ENCODE results near the gene ABRACL.
"Not testable (repeated sequence)": the region's sequence is repeated elsewhere in the genome, so short reads cannot be mapped to it uniquely, and the experiment has no call there.

Gene ABRACL

DNA sequence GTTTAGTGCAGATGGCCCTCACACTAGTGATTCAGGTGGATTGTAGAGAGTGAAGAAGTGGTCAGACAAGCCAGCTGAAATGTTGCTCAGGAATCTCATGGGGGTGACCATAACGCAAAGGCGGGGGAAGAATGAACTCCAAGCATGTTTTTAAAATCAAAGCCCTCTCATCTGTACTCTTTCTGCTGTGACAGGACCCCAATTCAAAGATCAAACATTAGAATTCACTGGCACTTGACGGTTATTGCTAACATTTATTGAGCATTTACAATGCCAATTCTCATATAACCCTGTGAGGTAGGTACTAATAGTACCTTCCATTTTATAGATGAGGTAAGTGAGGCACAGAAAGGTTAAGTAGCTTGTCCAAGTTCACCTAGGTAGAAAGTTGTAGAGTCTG, 15.7 kb downstream of the ABRACL start:
- H3K9me2 ChIP-seq (replicated peaks; ENCODE audit: insufficient read depth, low read length): no peaks in the 10 kb centered on the region
- no peaks in the 10 kb centered on the region for H3K27me3 ChIP-seq (replicated peaks; ENCODE audit: insufficient read depth, low read length)
- H3F3A ChIP-seq (ENCODE audit: insufficient read depth, low read length): no peaks in the 10 kb centered on the region
- TF ChIP-seq EZH2phosphoT487 (IDR thresholded peaks at IDR 0.05; ENCODE audit: low read length) (no peak), CTCF (IDR thresholded peaks at IDR 0.05; ENCODE audit: low read length) (no peak), EZH2 (optimal IDR thresholded peaks at IDR 0.05; ENCODE audit: low read depth, low read length) (no peak)
- H4K20me1 ChIP-seq (ENCODE audit: insufficient read depth, low read length): no peaks in the 10 kb centered on the region
- no peak overlapping the region for H3K4me3 ChIP-seq (ENCODE audit: low read length)
- no peaks in the 10 kb centered on the region for H3K36me3 ChIP-seq (replicated peaks; ENCODE audit: insufficient read depth, low read length)
- H3K79me2 ChIP-seq (ENCODE audit: low read length): no peaks in the 10 kb centered on the region
- no peak overlapping the region for H2AFZ ChIP-seq (ENCODE audit: low read length)
- H3K4me2 ChIP-seq (ENCODE audit: low read depth, low read length): no peak overlapping the region
- DNase-seq: no peak
- no peak overlapping the region for H3K9ac ChIP-seq (ENCODE audit: low read length)
- H3K9me3 ChIP-seq (replicated peaks; ENCODE audit: insufficient read depth, low read length): no peaks in the 10 kb centered on the region
- no peak overlapping the region for H3K27ac ChIP-seq (ENCODE audit: low read length)
- no peaks in the 10 kb centered on the region for H3K4me1 ChIP-seq (ENCODE audit: low read length)

- DNase-seq: no peak
- TF ChIP-seq CTCF (IDR thresholded peaks at IDR 0.05; ENCODE audit: low read length): no peak
- TF ChIP-seq EZH2 (optimal IDR thresholded peaks at IDR 0.05; ENCODE audit: low read depth, low read length): no peak
- TF ChIP-seq EZH2phosphoT487 (IDR thresholded peaks at IDR 0.05; ENCODE audit: low read length): no peak
- H3K4me2 ChIP-seq (ENCODE audit: low read depth, low read length): no peak overlapping the region
- no peaks in the 10 kb centered on the region for H3K9me3 ChIP-seq (replicated peaks; ENCODE audit: insufficient read depth, low read length)
- no peaks in the 10 kb centered on the region for H3F3A ChIP-seq (ENCODE audit: insufficient read depth, low read length)
- no peaks in the 10 kb centered on the region for H3K79me2 ChIP-seq (ENCODE audit: low read length)
- H2AFZ ChIP-seq (ENCODE audit: low read length): no peak overlapping the region
- H3K4me1 ChIP-seq (ENCODE audit: low read length): no peaks in the 10 kb centered on the region
- H3K27ac ChIP-seq (ENCODE audit: low read length): no peak overlapping the region
- H3K9ac ChIP-seq (ENCODE audit: low read length): no peak overlapping the region
- H4K20me1 ChIP-seq (ENCODE audit: insufficient read depth, low read length): no peaks in the 10 kb centered on the region
- no peaks in the 10 kb centered on the region for H3K36me3 ChIP-seq (replicated peaks; ENCODE audit: insufficient read depth, low read length)
- no peaks in the 10 kb centered on the region for H3K9me2 ChIP-seq (replicated peaks; ENCODE audit: insufficient read depth, low read length)
- no peak overlapping the region for H3K4me3 ChIP-seq (ENCODE audit: low read length)
- no peaks in the 10 kb centered on the region for H3K27me3 ChIP-seq (replicated peaks; ENCODE audit: insufficient read depth, low read length)
These were observed 19.1 kb downstream of the ABRACL start for GRCh38 chr6:139047677-139048076.

GRCh38 chr6:139048912-139049311, 20.4 kb downstream of the ABRACL start:
- not testable (repeated sequence) for H3K9me2 ChIP-seq (replicated peaks; ENCODE audit: insufficient read depth, low read length); H3K27me3 ChIP-seq (replicated peaks; ENCODE audit: insufficient read depth, low read length); H3K4me1 ChIP-seq (ENCODE audit: low read length); H3K9me3 ChIP-seq (replicated peaks; ENCODE audit: insufficient read depth, low read length); H3K79me2 ChIP-seq (ENCODE audit: low read length); H3F3A ChIP-seq (ENCODE audit: insufficient read depth, low read length); H3K27ac ChIP-seq (ENCODE audit: low read length); H3K36me3 ChIP-seq (replicated peaks; ENCODE audit: insufficient read depth, low read length); DNase-seq; H4K20me1 ChIP-seq (ENCODE audit: insufficient read depth, low read length); H3K4me2 ChIP-seq (ENCODE audit: low read depth, low read length); H2AFZ ChIP-seq (ENCODE audit: low read length); H3K4me3 ChIP-seq (ENCODE audit: low read length); H3K9ac ChIP-seq (ENCODE audit: low read length)

DNA sequence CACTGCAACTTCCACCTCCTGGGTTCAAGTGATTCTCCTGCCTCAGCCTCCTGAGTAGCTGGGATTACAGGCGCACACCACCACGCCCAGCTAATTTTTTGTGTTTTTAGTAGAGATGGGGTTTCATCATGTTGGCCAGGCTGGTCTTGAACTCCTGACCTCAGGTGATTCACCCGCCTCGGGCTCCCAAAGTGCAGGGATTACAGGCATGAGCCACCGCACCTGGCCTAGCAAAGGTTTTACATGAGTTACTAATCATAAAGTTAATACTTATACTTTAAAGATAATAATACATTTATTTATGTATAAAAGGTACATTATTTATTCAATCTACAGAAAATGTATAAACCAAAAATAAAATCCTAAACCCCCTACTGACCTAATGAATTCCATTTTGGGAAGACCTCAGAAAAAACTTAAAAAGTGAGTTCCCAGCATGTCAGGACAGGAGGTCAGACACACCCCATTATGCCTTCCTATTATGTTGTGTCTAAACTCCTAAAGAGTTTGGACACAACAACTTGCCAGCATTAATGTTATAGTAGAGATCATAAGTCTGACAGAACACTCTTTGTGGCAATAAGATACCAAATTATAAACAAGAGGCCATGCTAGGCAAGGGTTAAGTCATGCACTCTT, 21.7 kb downstream of the ABRACL start:
- H3K27ac ChIP-seq (ENCODE audit: low read length); H3K27me3 ChIP-seq (replicated peaks; ENCODE audit: insufficient read depth, low read length); H3F3A ChIP-seq (ENCODE audit: insufficient read depth, low read length); H3K9me3 ChIP-seq (replicated peaks; ENCODE audit: insufficient read depth, low read length); H3K4me3 ChIP-seq (ENCODE audit: low read length); H3K4me1 ChIP-seq (ENCODE audit: low read length); H3K9ac ChIP-seq (ENCODE audit: low read length); H3K9me2 ChIP-seq (replicated peaks; ENCODE audit: insufficient read depth, low read length); H4K20me1 ChIP-seq (ENCODE audit: insufficient read depth, low read length); H3K79me2 ChIP-seq (ENCODE audit: low read length); H3K4me2 ChIP-seq (ENCODE audit: low read depth, low read length); H3K36me3 ChIP-seq (replicated peaks; ENCODE audit: insufficient read depth, low read length); H2AFZ ChIP-seq (ENCODE audit: low read length); DNase-seq: not testable (repeated sequence)
